ENCODE data around the gene COL4A2.

COL4A2 gene

DNA sequence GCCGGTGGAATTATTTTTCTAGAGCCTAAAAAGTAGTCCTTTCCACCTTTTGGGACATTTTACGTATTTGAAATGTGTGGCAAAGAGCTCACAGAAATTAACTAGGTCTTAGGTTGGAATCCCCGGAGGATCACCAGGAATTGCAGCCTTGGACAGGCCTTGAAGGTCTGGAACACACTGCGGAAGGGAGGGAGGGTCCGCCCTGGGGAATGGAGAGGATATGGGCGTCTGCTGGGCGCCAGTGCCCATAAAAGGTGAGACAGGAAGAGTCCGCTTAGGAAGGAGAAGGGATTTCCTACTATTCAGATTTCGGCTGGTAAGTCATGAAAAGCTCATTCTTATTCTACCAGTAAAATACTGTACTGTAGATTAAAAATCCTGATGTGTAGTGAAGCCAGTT is 111.9 kb downstream of the COL4A2 start:
- Histone ChIP-seq H3K4me1 (ENCODE audit: control insufficient read depth, insufficient read depth, low read length, unreplicated experiment) (peaks cover 26% of the 10 kb centered on the region), H3K36me3 (ENCODE audit: insufficient read depth, low read length) (0 out of 2 replicates have a peak, but pooled peaks cover 4% of the 10 kb centered on the region), H2AFZ (ENCODE audit: low read length, unreplicated experiment) (no peak overlapping the region), H3K4me3 (ENCODE audit: low read depth, low read length) (no peak overlapping the region), H3K79me2 (ENCODE audit: control insufficient read depth, insufficient read depth, low read length, unreplicated experiment) (peaks cover 5% of the 10 kb centered on the region), H3K27me3 (ENCODE audit: insufficient read depth, low read length) (no peaks in the 10 kb centered on the region), H3K27ac (ENCODE audit: low read depth, low read length) (no peak overlapping the region)

DNA sequence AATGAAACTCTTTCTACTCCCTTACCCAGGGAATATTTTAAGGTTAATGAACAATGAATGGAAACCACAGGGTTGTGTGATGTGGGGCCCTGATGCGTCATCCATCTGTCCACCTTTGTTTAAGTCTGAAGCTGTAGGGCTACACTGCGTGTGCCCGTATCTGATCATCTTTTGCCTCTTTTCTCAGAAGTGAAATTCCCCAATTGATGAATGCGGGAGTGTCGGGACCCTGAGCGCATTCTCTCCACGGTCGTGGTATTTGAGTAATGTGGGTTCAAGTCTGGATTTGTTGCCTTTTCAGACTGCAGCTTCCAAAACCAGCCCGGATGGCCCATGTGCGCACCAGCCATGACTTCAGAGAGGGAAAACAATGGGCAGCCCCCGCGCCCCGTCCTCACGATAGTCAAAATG is 112.3 kb downstream of the COL4A2 start:
- Histone ChIP-seq H3K36me3 (ENCODE audit: insufficient read depth, low read length) (0 out of 2 replicates have a peak, but pooled peaks cover 4% of the 10 kb centered on the region), H3K4me1 (ENCODE audit: control insufficient read depth, insufficient read depth, low read length, unreplicated experiment) (peaks cover 26% of the 10 kb centered on the region), H3K79me2 (ENCODE audit: control insufficient read depth, insufficient read depth, low read length, unreplicated experiment) (peaks cover 3% of the 10 kb centered on the region), H2AFZ (ENCODE audit: low read length, unreplicated experiment) (no peak overlapping the region), H3K27me3 (ENCODE audit: insufficient read depth, low read length) (no peaks in the 10 kb centered on the region), H3K4me3 (ENCODE audit: low read depth, low read length) (no peak overlapping the region), H3K27ac (ENCODE audit: low read depth, low read length) (no peak overlapping the region)

DNA sequence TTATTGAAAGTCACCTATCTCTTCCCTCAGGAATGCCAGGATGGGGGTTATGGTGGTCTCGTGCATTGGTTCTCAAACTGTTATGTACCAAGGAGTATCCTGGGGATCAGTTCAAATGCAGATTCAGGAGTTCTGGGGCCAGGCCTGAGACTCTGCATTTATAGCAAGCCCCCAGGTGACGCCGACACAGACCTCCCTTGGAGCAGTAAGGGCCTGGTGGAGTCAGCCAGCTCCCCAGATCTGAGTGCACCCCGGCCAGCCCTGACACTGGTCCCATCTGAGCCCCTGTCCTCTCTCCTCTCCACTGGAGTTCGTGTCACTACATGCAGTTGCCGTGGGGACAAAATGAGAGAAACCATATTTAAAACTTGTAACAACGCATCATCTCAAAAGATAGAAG is 112.9 kb downstream of the COL4A2 start:
- H3K79me2 ChIP-seq (ENCODE audit: control insufficient read depth, insufficient read depth, low read length, unreplicated experiment) = peaks cover 2% of the 10 kb centered on the region

DNA sequence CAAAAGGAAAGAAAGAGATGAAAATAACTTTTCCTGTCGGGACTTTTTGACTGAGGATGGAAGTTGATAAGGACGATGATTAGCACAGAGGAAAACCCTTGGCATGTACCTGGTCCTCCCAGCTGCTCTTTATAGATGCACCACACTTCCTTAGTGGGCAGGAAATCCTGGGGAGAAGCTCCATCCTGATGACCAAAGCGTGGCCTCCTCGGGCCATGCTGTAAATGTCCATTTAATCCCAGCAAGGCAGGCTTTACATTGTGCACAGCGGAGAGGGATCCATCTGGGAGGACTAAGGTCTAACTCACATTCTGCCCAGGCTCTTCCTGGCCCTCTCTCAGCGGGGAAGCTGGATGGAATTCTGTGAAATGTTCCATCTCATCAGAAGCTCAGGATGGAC is 113.5 kb downstream of the COL4A2 start:
- Histone ChIP-seq H3K27ac (ENCODE audit: low read depth, low read length) (no peak overlapping the region), H3K4me3 (ENCODE audit: low read depth, low read length) (no peak overlapping the region), H3K36me3 (ENCODE audit: insufficient read depth, low read length) (peaks cover 7% of the 10 kb centered on the region; the same call in 1 of the 2 replicates), H3K4me1 (ENCODE audit: control insufficient read depth, insufficient read depth, low read length, unreplicated experiment) (peaks cover 21% of the 10 kb centered on the region), H3K27me3 (ENCODE audit: insufficient read depth, low read length) (no peaks in the 10 kb centered on the region), H2AFZ (ENCODE audit: low read length, unreplicated experiment) (no peak overlapping the region), H3K79me2 (ENCODE audit: control insufficient read depth, insufficient read depth, low read length, unreplicated experiment) (no peaks in the 10 kb centered on the region)

More for the DNA sequence above, 112.9 kb downstream of the COL4A2 start:
- peaks cover 7% of the 10 kb centered on the region; the same call in 1 of the 2 replicates for H3K36me3 ChIP-seq (ENCODE audit: insufficient read depth, low read length)
- peaks cover 26% of the 10 kb centered on the region for H3K4me1 ChIP-seq (ENCODE audit: control insufficient read depth, insufficient read depth, low read length, unreplicated experiment)
- H3K27ac ChIP-seq (ENCODE audit: low read depth, low read length) = no peak overlapping the region
- H2AFZ ChIP-seq (ENCODE audit: low read length, unreplicated experiment) = no peak overlapping the region
- H3K4me3 ChIP-seq (ENCODE audit: low read depth, low read length) = no peak overlapping the region
- no peaks in the 10 kb centered on the region for H3K27me3 ChIP-seq (ENCODE audit: insufficient read depth, low read length)

DNA sequence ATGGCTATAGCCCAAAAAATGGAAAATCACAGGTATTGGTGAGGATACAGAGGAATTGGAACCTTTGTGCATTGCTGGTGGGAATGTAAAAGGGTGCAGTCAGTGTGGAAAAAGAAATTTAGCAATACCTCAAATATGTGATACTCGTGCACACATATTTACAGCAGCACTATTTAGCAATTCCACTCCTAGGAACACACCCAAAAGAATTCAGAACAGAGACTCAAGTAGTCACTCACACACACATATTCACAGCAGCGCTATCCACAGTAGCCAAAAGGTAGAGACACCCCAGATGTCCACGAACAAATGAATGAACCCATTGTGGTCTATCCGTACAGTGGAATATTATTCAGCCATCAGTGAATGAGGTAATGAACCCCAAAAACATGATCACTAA is 114.0 kb downstream of the COL4A2 start:
- Histone ChIP-seq H3K4me1 (ENCODE audit: control insufficient read depth, insufficient read depth, low read length, unreplicated experiment) (peaks cover 17% of the 10 kb centered on the region), H3K27ac (ENCODE audit: low read depth, low read length) (no peak overlapping the region; the same call in 1 of the 2 replicates), H3K27me3 (ENCODE audit: insufficient read depth, low read length) (no peaks in the 10 kb centered on the region), H3K79me2 (ENCODE audit: control insufficient read depth, insufficient read depth, low read length, unreplicated experiment) (no peaks in the 10 kb centered on the region), H3K4me3 (ENCODE audit: low read depth, low read length) (no peak overlapping the region), H3K36me3 (ENCODE audit: insufficient read depth, low read length) (peaks cover 7% of the 10 kb centered on the region; the same call in 1 of the 2 replicates), H2AFZ (ENCODE audit: low read length, unreplicated experiment) (no peak overlapping the region)

DNA sequence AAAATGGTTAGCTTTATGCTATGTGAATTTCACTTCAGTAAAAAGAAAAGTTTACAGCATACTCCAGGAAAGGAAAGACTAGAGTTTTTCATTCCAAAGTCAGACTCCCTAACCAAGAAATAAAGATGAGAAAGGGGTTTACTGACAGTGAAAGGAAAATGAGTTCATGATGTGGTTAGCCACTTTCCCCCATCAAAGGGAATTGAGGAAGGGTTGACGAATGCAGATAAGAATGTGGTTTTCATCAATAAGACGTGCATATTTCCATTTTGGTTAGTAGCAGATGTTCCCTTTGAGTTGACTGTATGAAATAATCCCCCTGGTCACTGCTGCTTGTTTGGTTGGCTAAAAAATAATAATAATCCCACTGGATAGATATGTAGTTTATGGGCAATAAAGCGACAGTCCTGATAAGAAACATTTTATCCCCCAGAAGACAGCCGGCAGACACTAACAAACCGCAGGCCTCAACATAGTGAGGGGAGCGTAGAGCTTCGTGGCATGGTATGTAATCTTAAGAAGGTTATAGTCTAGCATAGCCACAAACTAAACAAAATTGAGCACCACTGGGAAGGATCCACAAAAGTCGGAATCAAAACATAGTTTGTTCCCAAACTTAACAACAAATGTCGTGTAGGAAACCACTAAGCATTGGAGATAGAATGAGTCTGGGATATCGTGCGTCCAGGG is 114.8 kb downstream of the COL4A2 start:
- Histone ChIP-seq H3K36me3 (ENCODE audit: insufficient read depth, low read length) (peaks cover 7% of the 10 kb centered on the region; the same call in 1 of the 2 replicates), H3K27me3 (ENCODE audit: insufficient read depth, low read length) (no peaks in the 10 kb centered on the region), H3K4me3 (ENCODE audit: low read depth, low read length) (no peak overlapping the region), H3K27ac (ENCODE audit: low read depth, low read length) (peak overlapping the region; percentile 54; the same call in 1 of the 2 replicates), H2AFZ (ENCODE audit: low read length, unreplicated experiment) (no peak overlapping the region), H3K79me2 (ENCODE audit: control insufficient read depth, insufficient read depth, low read length, unreplicated experiment) (no peaks in the 10 kb centered on the region), H3K4me1 (ENCODE audit: control insufficient read depth, insufficient read depth, low read length, unreplicated experiment) (peaks cover 13% of the 10 kb centered on the region)

DNA sequence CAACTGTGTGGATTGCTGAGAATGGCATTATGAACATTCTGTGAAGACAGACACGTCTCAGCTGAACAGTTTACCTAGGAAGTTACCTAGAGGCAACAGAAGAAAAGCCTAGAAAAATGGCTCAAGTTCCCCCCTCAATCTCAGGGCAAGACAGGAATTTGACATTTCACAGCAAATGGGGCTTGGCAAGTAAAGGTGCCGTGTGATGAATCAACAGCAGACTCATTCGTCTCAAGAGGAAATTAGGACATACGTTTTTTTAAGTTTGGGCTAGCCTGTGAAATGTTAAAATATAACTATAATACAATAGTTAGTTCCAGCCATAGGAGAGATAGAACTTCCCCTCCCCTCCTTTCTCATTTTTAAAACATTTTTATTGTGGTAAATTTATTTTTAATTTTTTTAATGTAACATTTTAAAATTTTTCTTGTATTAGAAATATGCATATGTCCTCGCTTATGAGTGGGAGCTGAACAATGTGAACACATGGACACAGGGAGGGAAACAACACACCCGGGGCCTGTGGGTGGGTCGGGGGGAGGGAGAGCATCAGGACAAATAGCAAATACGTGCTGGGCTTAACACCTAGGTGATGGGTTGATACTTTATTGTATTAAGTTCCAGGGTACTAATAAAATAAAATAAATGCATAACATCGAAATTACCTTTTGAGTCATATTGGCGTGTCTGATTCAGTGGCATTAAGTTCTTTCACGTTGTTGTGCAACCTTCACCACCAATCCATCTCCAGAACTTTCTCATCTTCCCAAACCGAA is 116.0 kb downstream of the COL4A2 start:
- no peak overlapping the region for H3K4me3 ChIP-seq (ENCODE audit: low read depth, low read length)
- H2AFZ ChIP-seq (ENCODE audit: low read length, unreplicated experiment) = no peak overlapping the region
- peaks cover 7% of the 10 kb centered on the region; the same call in 1 of the 2 replicates for H3K36me3 ChIP-seq (ENCODE audit: insufficient read depth, low read length)
- H3K4me1 ChIP-seq (ENCODE audit: control insufficient read depth, insufficient read depth, low read length, unreplicated experiment) = peaks cover 7% of the 10 kb centered on the region
- H3K79me2 ChIP-seq (ENCODE audit: control insufficient read depth, insufficient read depth, low read length, unreplicated experiment) = no peaks in the 10 kb centered on the region
- H3K27me3 ChIP-seq (ENCODE audit: insufficient read depth, low read length) = no peaks in the 10 kb centered on the region
- peak overlapping the region; percentile 54 for H3K27ac ChIP-seq (ENCODE audit: low read depth, low read length)

DNA sequence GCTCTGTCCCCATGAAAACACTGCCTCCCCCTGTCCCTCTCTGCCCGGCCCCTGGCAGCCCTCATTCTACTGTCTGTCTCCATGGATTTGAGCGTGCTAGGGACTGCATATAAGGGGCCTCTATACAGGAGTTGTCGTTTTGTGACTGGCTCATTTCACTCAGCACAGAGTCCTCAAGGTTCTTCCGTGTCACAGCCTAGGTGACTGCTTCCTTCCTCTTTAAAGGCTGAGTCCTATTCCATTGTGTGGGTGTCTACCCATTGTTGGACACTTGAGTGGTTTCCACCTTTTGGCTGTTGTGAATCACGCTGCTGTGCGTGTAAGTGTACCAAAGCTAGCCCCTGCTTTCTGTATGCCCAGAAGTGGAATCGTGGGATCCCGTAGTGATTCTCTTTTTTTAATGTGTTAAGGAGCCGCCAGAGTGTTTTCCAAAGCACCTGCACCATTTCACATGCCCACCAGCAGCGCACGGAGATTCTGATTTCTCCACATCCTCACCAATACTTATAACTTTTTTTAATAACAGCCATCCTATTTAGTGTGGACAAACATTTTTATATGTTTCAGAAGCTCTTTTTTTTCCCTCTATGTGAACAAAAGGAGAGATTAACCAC is 116.7 kb downstream of the COL4A2 start:
- Histone ChIP-seq H3K27me3 (ENCODE audit: insufficient read depth, low read length) (no peaks in the 10 kb centered on the region), H2AFZ (ENCODE audit: low read length, unreplicated experiment) (no peak overlapping the region), H3K36me3 (ENCODE audit: insufficient read depth, low read length) (peaks cover 9% of the 10 kb centered on the region; the same call in 1 of the 2 replicates), H3K4me1 (ENCODE audit: control insufficient read depth, insufficient read depth, low read length, unreplicated experiment) (peaks cover 7% of the 10 kb centered on the region), H3K4me3 (ENCODE audit: low read depth, low read length) (no peak overlapping the region), H3K27ac (ENCODE audit: low read depth, low read length) (no peak overlapping the region), H3K79me2 (ENCODE audit: control insufficient read depth, insufficient read depth, low read length, unreplicated experiment) (no peaks in the 10 kb centered on the region)

DNA sequence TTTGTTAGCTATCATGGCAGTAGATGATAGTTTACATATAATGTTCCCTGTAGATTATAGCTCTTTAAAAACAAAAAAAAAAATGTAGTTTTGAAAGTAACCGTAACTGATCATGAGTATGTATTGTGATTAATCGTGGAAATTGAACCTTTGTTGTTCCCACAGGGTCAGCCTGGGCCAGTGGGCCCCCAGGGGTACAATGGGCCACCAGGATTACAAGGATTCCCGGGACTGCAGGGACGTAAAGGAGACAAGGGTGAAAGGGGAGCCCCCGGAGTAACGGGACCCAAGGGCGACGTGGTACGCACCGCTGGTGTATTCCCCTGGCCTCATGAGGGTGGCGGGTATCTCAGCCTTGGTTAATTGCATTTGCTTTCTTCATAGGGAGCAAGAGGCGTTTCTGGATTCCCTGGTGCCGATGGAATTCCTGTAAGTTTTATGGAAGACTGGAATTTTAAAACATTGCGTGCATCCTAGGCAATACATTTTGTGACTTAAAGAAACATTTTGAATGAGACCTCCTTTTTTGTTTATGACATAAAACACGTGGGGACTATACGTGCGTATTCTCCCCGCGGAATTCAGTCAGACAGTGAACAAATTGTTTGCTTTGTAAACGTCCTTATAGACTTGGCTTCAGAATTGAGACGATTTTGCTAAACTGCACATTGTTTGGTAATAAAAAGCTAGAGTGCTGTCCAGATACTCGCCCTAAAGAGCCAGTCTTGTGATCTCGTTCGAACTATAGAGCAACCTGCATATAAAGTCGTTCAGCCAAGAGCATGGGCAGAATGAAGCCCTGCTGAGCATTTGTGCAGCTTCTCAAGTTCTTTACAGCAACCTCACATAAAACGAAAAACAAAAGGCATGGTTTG is 117.7 kb downstream of the COL4A2 start:
- peaks cover 7% of the 10 kb centered on the region for H3K4me1 ChIP-seq (ENCODE audit: control insufficient read depth, insufficient read depth, low read length, unreplicated experiment)
- H3K36me3 ChIP-seq (ENCODE audit: insufficient read depth, low read length) = peaks cover 18% of the 10 kb centered on the region; the same call in 1 of the 2 replicates

DNA sequence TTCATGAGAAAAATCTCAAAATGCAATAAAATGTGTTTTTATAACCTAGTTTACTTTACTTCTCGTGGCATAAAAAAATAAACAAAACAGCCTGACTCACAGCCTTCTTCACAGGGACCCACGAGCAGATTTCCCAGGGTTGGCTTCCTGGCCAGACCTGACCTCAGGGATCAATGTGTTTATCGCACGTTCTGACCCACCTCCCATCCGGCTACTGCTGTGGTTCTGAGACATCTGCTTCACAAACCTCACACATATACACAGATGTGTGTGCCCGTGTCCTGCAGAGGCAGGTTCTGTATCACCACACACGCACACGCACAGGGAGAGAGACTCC is 118.3 kb downstream of the COL4A2 start:
- H3K27ac ChIP-seq (ENCODE audit: low read depth, low read length) = peak overlapping the region; percentile 31; the same call in 1 of the 2 replicates
- no peaks in the 10 kb centered on the region for H3K79me2 ChIP-seq (ENCODE audit: control insufficient read depth, insufficient read depth, low read length, unreplicated experiment)
- no peak overlapping the region for H3K4me3 ChIP-seq (ENCODE audit: low read depth, low read length)
- H2AFZ ChIP-seq (ENCODE audit: low read length, unreplicated experiment) = no peak overlapping the region
- peaks cover 21% of the 10 kb centered on the region; the same call in 1 of the 2 replicates for H3K36me3 ChIP-seq (ENCODE audit: insufficient read depth, low read length)
- peaks cover 7% of the 10 kb centered on the region for H3K4me1 ChIP-seq (ENCODE audit: control insufficient read depth, insufficient read depth, low read length, unreplicated experiment)
- no peaks in the 10 kb centered on the region for H3K27me3 ChIP-seq (ENCODE audit: insufficient read depth, low read length)

More for the DNA sequence above, 117.7 kb downstream of the COL4A2 start:
- Histone ChIP-seq H3K27ac (ENCODE audit: low read depth, low read length) (peak overlapping the region; percentile 38; the same call in 1 of the 2 replicates), H3K27me3 (ENCODE audit: insufficient read depth, low read length) (no peaks in the 10 kb centered on the region), H3K4me3 (ENCODE audit: low read depth, low read length) (no peak overlapping the region), H3K79me2 (ENCODE audit: control insufficient read depth, insufficient read depth, low read length, unreplicated experiment) (no peaks in the 10 kb centered on the region), H2AFZ (ENCODE audit: low read length, unreplicated experiment) (no peak overlapping the region)

All from ACC112 (cell line).